Trophoblast cell (in vitro differentiated cells and primary cell): Measurements from ENCODE around the gene IQGAP1.

ENCODE experiments used
- DNase-seq, 2 donors: peaks; one replicate each; pipeline ENCODE4 v3.0.0-alpha.2; 2016
- H2AFZ ChIP-seq: 2 replicates; pipeline ENCODE4 v1.6.1; 2013; ENCODE audit warnings: low read length, moderate library complexity, mild to moderate bottlenecking; ENCODE audit not compliant: insufficient read depth, poor library complexity
- H2AK5ac ChIP-seq: 2 replicates; pipeline ENCODE4 v1.6.1; 2013; ENCODE audit warnings: mild to moderate bottlenecking, low read length
- H2BK120ac ChIP-seq: 2 replicates; pipeline ENCODE4 v1.6.1; 2013; ENCODE audit warnings: low read length, mild to moderate bottlenecking, moderate library complexity; ENCODE audit not compliant: insufficient read depth, poor library complexity
- H2BK12ac ChIP-seq: 2 replicates; pipeline ENCODE4 v1.6.1; 2013; ENCODE audit warnings: mild to moderate bottlenecking, low read length, moderate library complexity
- H2BK5ac ChIP-seq: 2 replicates; pipeline ENCODE4 v1.6.1; 2013; ENCODE audit warnings: low read length, low read depth, moderate library complexity, mild to moderate bottlenecking; ENCODE audit not compliant: poor library complexity
- H3K14ac ChIP-seq: 2 replicates; pipeline ENCODE4 v1.6.1; 2013; ENCODE audit warnings: mild to moderate bottlenecking, low read length
- H3K18ac ChIP-seq: 2 replicates; pipeline ENCODE4 v1.6.1; 2013; ENCODE audit warnings: mild to moderate bottlenecking, low read length
- H3K23ac ChIP-seq: 2 replicates; pipeline ENCODE4 v1.6.1; 2013; ENCODE audit warnings: low read length
- H3K27ac ChIP-seq: 2 replicates; pipeline ENCODE4 v1.5.1; 2013; ENCODE audit warnings: low read depth, mild to moderate bottlenecking, inconsistent platforms, low read length, moderate library complexity
- H3K27me3 ChIP-seq: 2 replicates; pipeline ENCODE4 v1.6.1; 2013; ENCODE audit warnings: inconsistent platforms, mild to moderate bottlenecking, low read length, moderate library complexity; ENCODE audit not compliant: insufficient read depth
- H3K36me3 ChIP-seq, 2 experiments: 1 replicate in 1 of 2; 2 replicates in 1 of 2; pipeline ENCODE4 v1.6.1; 2013; ENCODE audit warnings: low read length in 2 of 2, mild to moderate bottlenecking in 2 of 2, moderate library complexity in 1 of 2; ENCODE audit not compliant: insufficient read depth in 2 of 2, control insufficient read depth in 1 of 2
- H3K4ac ChIP-seq: 2 replicates; pipeline ENCODE4 v1.6.1; 2013; ENCODE audit warnings: low read depth, mild to moderate bottlenecking, low read length, moderate library complexity
- H3K4me1 ChIP-seq, 2 experiments: 1 replicate in 1 of 2; 2 replicates in 1 of 2; pipeline ENCODE4 v1.6.1; 2013; ENCODE audit warnings: low read length in 2 of 2, mild to moderate bottlenecking in 2 of 2, moderate library complexity in 1 of 2; ENCODE audit not compliant: insufficient read depth in 2 of 2, control insufficient read depth in 1 of 2
- H3K4me2 ChIP-seq: 2 replicates; pipeline ENCODE4 v1.6.1; 2013; ENCODE audit warnings: inconsistent platforms, mild to moderate bottlenecking, low read length, moderate library complexity
- H3K4me3 ChIP-seq: 2 replicates; pipeline ENCODE4 v1.5.1; 2013; ENCODE audit warnings: mild to moderate bottlenecking, low read depth, low read length, inconsistent platforms
- H3K79me1 ChIP-seq: one replicate; pipeline ENCODE4 v1.6.1; 2013; ENCODE audit warnings: low read length
- H3K79me2 ChIP-seq: 2 replicates; pipeline ENCODE4 v1.6.1; 2013; ENCODE audit warnings: low read length, mild to moderate bottlenecking; ENCODE audit not compliant: control insufficient read depth, insufficient read depth, poor library complexity
- H3K9ac ChIP-seq: 2 replicates; pipeline ENCODE4 v1.6.1; 2013; ENCODE audit warnings: mild to moderate bottlenecking, low read length
- H3K9me3 ChIP-seq: 2 replicates; pipeline ENCODE4 v1.6.1; 2013; ENCODE audit warnings: low read depth, mild to moderate bottlenecking, control low read depth, inconsistent platforms, low read length; ENCODE audit not compliant: insufficient read depth
- H4K12ac ChIP-seq: 2 replicates; pipeline ENCODE4 v1.6.1; 2013; ENCODE audit warnings: low read depth, mild to moderate bottlenecking, low read length, moderate library complexity
- H4K8ac ChIP-seq: 2 replicates; pipeline ENCODE4 v1.6.1; 2013; ENCODE audit warnings: low read depth, mild to moderate bottlenecking, low read length, moderate library complexity
- H4K91ac ChIP-seq: one replicate; pipeline ENCODE4 v1.6.1; 2013; ENCODE audit warnings: low read depth, mild to moderate bottlenecking, low read length, moderate library complexity
- WGBS: extraction: QIAGEN DNeasy Blood & Tissue Kit; methylation state at CpG from one replicate; pipeline ENCODE4 v1.1.7; 2013; ENCODE audit warnings: missing lambda C conversion rate; ENCODE audit not compliant: insufficient read length, insufficient coverage; ENCODE audit errors: extremely low coverage; 5-methylcytosine and 5-hydroxymethylcytosine counted together

IQGAP1 gene

DNA sequence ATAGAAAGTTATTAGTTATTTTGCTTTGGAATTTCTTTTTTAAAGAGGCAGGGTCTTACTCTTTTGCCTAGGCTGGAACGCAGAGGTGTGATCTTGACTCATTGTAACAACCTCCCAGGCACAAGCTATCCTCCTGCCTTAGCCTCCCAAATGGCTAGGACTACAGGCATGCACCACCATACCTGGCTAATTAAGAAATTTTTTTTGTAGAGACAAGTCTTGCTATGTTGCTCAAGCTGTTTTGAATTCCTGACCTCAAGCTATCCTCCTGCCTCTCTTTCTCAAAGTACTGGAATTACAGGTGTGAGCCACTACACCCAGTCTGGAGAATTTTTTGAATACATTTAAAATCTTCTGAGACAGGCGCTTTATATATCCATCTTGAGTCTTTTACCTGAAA, 49.5 kb downstream of the IQGAP1 start:
- no peak overlapping the region for H2AK5ac ChIP-seq
- no peak overlapping the region for H2BK120ac ChIP-seq
- peaks cover 8 to 13% of the 10 kb centered on the region in 2 experiments for H3K36me3 ChIP-seq
- H2AFZ ChIP-seq = no peak overlapping the region
- H3K14ac ChIP-seq = no peak overlapping the region
- no peak overlapping the region for H2BK12ac ChIP-seq
- H3K27me3 ChIP-seq = no peaks in the 10 kb centered on the region
- H3K18ac ChIP-seq = no peak overlapping the region
- H3K9me3 ChIP-seq = no peaks in the 10 kb centered on the region
- no CpG with 5 or more reads among the region's 2 CpGs for WGBS
- no peak overlapping the region for H3K27ac ChIP-seq
- H3K79me1 ChIP-seq = no peaks in the 10 kb centered on the region
- H3K4me2 ChIP-seq = no peak overlapping the region
- peak; percentile 80 to 93 for DNase-seq
- H4K12ac ChIP-seq = no peak overlapping the region
- H4K8ac ChIP-seq = no peak overlapping the region
- H3K4ac ChIP-seq = no peak overlapping the region
- H3K23ac ChIP-seq = no peak overlapping the region
- peaks cover 0 to 2% of the 10 kb centered on the region in 2 experiments for H3K4me1 ChIP-seq
- H3K4me3 ChIP-seq = no peak overlapping the region
- no peaks in the 10 kb centered on the region for H3K79me2 ChIP-seq
- no peak overlapping the region for H2BK5ac ChIP-seq
- H3K9ac ChIP-seq = no peak overlapping the region
- no peak overlapping the region for H4K91ac ChIP-seq

DNA sequence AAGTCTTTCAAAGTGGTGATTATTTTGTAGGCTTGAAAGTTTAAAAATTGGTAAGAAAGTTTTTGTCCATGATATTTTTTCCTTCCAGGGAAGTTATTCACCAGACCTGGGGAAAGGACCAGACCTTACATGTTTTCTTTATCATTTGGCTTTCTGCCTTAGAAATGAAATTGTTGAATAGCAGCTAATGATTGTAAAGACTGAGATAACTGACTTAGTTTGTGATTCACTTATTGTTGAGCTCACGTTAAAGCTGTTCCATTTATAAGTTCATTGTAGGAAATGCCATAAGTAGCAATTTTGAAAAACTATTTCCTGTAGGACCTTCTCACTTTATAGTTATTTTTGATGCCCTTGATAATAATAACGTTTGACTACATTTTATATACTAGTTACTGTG, 51.9 kb downstream of the IQGAP1 start:
- Histone ChIP-seq H3K4me1 (peaks cover 0 to 2% of the 10 kb centered on the region in 2 experiments), H3K27ac (no peak overlapping the region), H3K4ac (no peak overlapping the region), H3K4me2 (no peak overlapping the region), H3K23ac (no peak overlapping the region), H3K36me3 (peaks cover 15 to 28% of the 10 kb centered on the region in 2 experiments), H3K9ac (no peak overlapping the region), H3K79me1 (no peaks in the 10 kb centered on the region), H3K79me2 (no peaks in the 10 kb centered on the region), H3K27me3 (no peaks in the 10 kb centered on the region), H2BK5ac (no peak overlapping the region), H4K12ac (no peak overlapping the region), H3K4me3 (no peak overlapping the region), H4K8ac (no peak overlapping the region), H2BK120ac (no peak overlapping the region), H2AFZ (no peak overlapping the region), H3K18ac (no peak overlapping the region), H4K91ac (no peak overlapping the region), H3K14ac (no peak overlapping the region), H3K9me3 (no peaks in the 10 kb centered on the region), H2AK5ac (no peak overlapping the region), H2BK12ac (no peak overlapping the region)
- DNase-seq = no peak
- WGBS = no CpG with 5 or more reads among the region's 2 CpGs

GRCh38 chr15:90441027-90441426, 53.0 kb downstream of the IQGAP1 start:
- Histone ChIP-seq H3K18ac (no peak overlapping the region), H3K14ac (no peak overlapping the region), H3K4ac (no peak overlapping the region), H3K4me1 (peaks cover 0 to 2% of the 10 kb centered on the region in 2 experiments), H3K9ac (no peak overlapping the region), H2AFZ (no peak overlapping the region), H3K27me3 (no peaks in the 10 kb centered on the region), H4K91ac (no peak overlapping the region), H3K4me2 (no peak overlapping the region), H3K27ac (no peak overlapping the region), H4K12ac (no peak overlapping the region), H2BK5ac (no peak overlapping the region), H3K4me3 (no peak overlapping the region), H2BK120ac (no peak overlapping the region), H3K9me3 (no peaks in the 10 kb centered on the region), H3K79me2 (no peaks in the 10 kb centered on the region), H2AK5ac (no peak overlapping the region), H3K79me1 (no peaks in the 10 kb centered on the region), H3K23ac (no peak overlapping the region), H3K36me3 (peaks cover 15 to 30% of the 10 kb centered on the region in 2 experiments), H4K8ac (no peak overlapping the region), H2BK12ac (no peak overlapping the region)
- WGBS = no CpG with 5 or more reads among the region's 3 CpGs
- no peak for DNase-seq

- Histone ChIP-seq H3K23ac (no peak overlapping the region), H2BK5ac (no peak overlapping the region), H3K79me1 (no peaks in the 10 kb centered on the region), H3K18ac (no peak overlapping the region), H2BK120ac (no peak overlapping the region), H3K9ac (no peak overlapping the region), H3K4me1 (no peaks in the 10 kb centered on the region), H4K8ac (no peak overlapping the region), H2AFZ (no peak overlapping the region), H3K4me2 (no peak overlapping the region), H3K27me3 (no peaks in the 10 kb centered on the region), H3K14ac (no peak overlapping the region), H3K36me3 (peaks cover 15 to 30% of the 10 kb centered on the region in 2 experiments), H3K4ac (no peak overlapping the region), H4K12ac (no peak overlapping the region), H2BK12ac (no peak overlapping the region), H4K91ac (no peak overlapping the region), H2AK5ac (no peak overlapping the region), H3K79me2 (no peaks in the 10 kb centered on the region), H3K27ac (no peak overlapping the region), H3K9me3 (no peaks in the 10 kb centered on the region), H3K4me3 (no peak overlapping the region)
- WGBS = no CpG with 5 or more reads among the region's 5 CpGs
- no peak for DNase-seq
These were observed 54.4 kb downstream of the IQGAP1 start for GRCh38 chr15:90442423-90442822.
